ENCODE results near the gene GCNT3. TPM values are rescaled to one million over a fixed set of nuclear protein-coding genes. Genes with fewer than 3 reads are reported as not detected.

The GCNT3 gene
- total RNA-seq, 2 experiments from 2014 or later: not detected

DNA sequence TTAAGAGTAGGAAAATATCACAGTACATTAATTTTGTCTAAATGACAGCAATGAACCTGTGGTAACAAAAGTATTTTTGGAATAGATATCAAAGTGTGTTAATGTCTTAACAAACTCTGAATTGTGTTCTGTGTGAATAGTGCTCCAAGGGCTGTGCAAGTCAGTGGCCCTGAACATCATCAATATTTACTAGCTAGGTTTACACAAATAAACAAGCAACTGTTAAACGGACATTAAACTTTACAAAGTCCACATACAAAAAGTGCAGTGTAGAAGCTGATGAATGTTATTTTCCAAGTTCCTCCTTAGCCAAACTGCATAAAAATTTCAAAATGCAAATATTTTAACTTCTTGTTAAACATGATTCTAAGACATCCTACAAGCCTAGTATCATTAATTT is 47.8 kb downstream of the GCNT3 start:
- TF ChIP-seq, protein P1, sequence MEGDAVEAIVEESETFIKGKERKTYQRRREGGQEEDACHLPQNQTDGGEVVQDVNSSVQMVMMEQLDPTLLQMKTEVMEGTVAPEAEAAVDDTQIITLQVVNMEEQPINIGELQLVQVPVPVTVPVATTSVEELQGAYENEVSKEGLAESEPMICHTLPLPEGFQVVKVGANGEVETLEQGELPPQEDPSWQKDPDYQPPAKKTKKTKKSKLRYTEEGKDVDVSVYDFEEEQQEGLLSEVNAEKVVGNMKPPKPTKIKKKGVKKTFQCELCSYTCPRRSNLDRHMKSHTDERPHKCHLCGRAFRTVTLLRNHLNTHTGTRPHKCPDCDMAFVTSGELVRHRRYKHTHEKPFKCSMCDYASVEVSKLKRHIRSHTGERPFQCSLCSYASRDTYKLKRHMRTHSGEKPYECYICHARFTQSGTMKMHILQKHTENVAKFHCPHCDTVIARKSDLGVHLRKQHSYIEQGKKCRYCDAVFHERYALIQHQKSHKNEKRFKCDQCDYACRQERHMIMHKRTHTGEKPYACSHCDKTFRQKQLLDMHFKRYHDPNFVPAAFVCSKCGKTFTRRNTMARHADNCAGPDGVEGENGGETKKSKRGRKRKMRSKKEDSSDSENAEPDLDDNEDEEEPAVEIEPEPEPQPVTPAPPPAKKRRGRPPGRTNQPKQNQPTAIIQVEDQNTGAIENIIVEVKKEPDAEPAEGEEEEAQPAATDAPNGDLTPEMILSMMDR (IDR thresholded peaks at IDR 0.05): no peak
- Mint-ChIP-seq H3K36me3 (ENCODE audit: low read depth) (peaks cover 30% of the 10 kb centered on the region), H3K4me3 (no peak overlapping the region), H3K9me3 (no peaks in the 10 kb centered on the region), H3K27ac (no peak overlapping the region), H3K27me3 (no peaks in the 10 kb centered on the region), H3K4me1 (ENCODE audit: low read depth) (peaks cover 7% of the 10 kb centered on the region)
- ChIA-PET CTCF (no interaction called here), POLR2A (no interaction called here)
- intact Hi-C loops (cut with micrococcal nuclease): no loop called here
- ATAC-seq (no peak), DNase-seq (no peak)

DNA sequence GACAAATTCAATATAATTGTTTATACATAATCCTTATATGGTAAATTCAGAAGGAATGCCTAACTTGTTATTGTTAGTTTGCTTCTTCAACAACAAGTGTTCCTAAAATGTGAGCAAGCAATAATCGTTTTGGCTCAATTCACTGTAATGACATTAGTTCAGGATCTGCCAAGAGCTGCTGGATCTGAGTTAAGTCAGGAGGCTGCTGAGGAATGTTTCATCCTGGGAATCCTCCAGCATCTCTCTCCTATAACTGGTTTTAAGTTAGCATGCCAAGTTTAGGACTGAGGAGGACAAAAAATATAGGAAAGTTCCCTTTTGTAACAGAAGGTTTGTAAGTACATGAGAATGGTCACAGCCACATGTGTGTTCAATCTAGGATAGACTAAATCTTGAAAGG is 50.7 kb downstream of the GCNT3 start:
- Mint-ChIP-seq H3K27me3 (no peaks in the 10 kb centered on the region), H3K36me3 (ENCODE audit: low read depth) (peaks cover 28% of the 10 kb centered on the region), H3K4me1 (ENCODE audit: low read depth) (peaks cover 4% of the 10 kb centered on the region), H3K4me3 (no peak overlapping the region), H3K27ac (no peak overlapping the region), H3K9me3 (no peaks in the 10 kb centered on the region)
- DNase-seq (no peak), ATAC-seq (no peak)
- ChIA-PET CTCF (interaction anchor here (1.3 kb wide), 1 partner anchor 133 kb away, joined by 3 read pairs; no protein-coding TSS in a partner anchor), POLR2A (no interaction called here)
- intact Hi-C loops (cut with micrococcal nuclease): no loop called here
- TF ChIP-seq, protein P1 (IDR thresholded peaks at IDR 0.05): no peak

DNA sequence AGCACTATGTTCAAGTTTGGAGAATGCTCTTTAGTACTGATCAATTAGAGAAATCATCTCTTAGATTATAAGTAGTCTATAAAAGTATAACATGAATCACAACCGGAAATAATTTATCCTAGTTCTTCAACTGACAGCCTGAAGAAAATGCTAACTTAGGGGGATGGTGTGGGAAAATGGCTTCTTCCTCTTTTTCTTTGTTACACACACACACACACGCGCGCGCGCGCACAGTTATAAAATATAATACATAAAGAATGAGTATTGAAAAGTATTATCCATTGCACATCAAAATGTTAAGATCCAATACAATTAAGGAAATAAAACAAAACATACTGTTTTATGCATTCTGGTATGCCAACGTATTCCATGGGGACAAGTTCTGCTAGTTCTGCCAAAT is 57.0 kb downstream of the GCNT3 start:
- no peak for ATAC-seq

More for the DNA sequence above, 57.0 kb downstream of the GCNT3 start:
- no peaks in the 10 kb centered on the region for H3K27me3 Mint-ChIP-seq
- H3K9me3 Mint-ChIP-seq: no peaks in the 10 kb centered on the region
- ChIA-PET CTCF (interaction anchor here (1.7 kb wide), 1 partner anchor 26 kb away, joined by 5 read pairs; no protein-coding TSS in a partner anchor), POLR2A (no interaction called here)
- peaks cover 30% of the 10 kb centered on the region for H3K36me3 Mint-ChIP-seq (ENCODE audit: low read depth)
- TF ChIP-seq, protein P1 (IDR thresholded peaks at IDR 0.05): no peak
- H3K4me1 Mint-ChIP-seq (ENCODE audit: low read depth): no peaks in the 10 kb centered on the region
- no peak overlapping the region for H3K4me3 Mint-ChIP-seq
- DNase-seq: no peak
- intact Hi-C loops (cut with micrococcal nuclease): no loop called here
- H3K27ac Mint-ChIP-seq: no peak overlapping the region

Other genes with a start within 250 kb of the GCNT3 start
- gene MYO1E, start 238.9 kb upstream of the GCNT3 start, total RNA-seq: 10 to 100 TPM; 20.3 to 22.7 TPM
- 1 to 10 TPM; 1.2 to 1.5 TPM for gene FAM81A, start 173.6 kb upstream of the GCNT3 start, total RNA-seq
- gene GTF2A2, start 45.7 kb downstream of the GCNT3 start, total RNA-seq: 100 to 1,000 TPM; 167 to 173 TPM
- 10 to 100 TPM; 52.2 to 53.2 TPM for gene BNIP2, start 77.5 kb downstream of the GCNT3 start, total RNA-seq